Mucosa of descending colon (tissue), 3 donors: ENCODE measurements around the gene TRIM73. TPM values are rescaled to one million over a fixed set of nuclear protein-coding genes. Genes with fewer than 3 reads are reported as not detected.
"Not testable (repeated sequence)": the region's sequence is repeated elsewhere in the genome, so short reads cannot be mapped to it uniquely, and the experiment has no call there.

Experiments
- ATAC-seq: fragments of 200-7000 bp; cut with Tn5 transposase; one replicate; pipeline ENCODE4 v1.9.1; 2020; ENCODE audit warnings: mild to moderate bottlenecking, moderate library complexity
- DNase-seq, 3 donors: peaks; one replicate each; pipeline ENCODE4 v3.0.0-alpha.2; 2020
- H3K36me3 ChIP-seq: fragments of 200-600 bp; one replicate; pipeline ENCODE4 v1.8.0; 2021; ENCODE audit warnings: low read depth, mild to moderate bottlenecking
- H3K4me1 ChIP-seq: fragments of 200-600 bp; one replicate; pipeline ENCODE4 v1.8.0; 2021; ENCODE audit warnings: low read depth, mild to moderate bottlenecking
- H3K4me3 ChIP-seq: fragments of 200-600 bp; one replicate; pipeline ENCODE4 v1.8.0; 2021; ENCODE audit warnings: mild to moderate bottlenecking
- H3K9me3 ChIP-seq: fragments of 200-600 bp; one replicate; pipeline ENCODE4 v1.8.0; 2021; ENCODE audit warnings: mild to moderate bottlenecking
- intact Hi-C, 2 donors: fragments of 100-400 bp; cut with DNase I in 1 of 2; cut with micrococcal nuclease in 1 of 2; formaldehyde crosslinking; loops; one replicate each; pipeline versions ENCODE4 v1.11.0 to v1.11.1; 2022; cut with DNase I, micrococcal nuclease
- total RNA-seq, 3 donors: library from RNA; stranded (reverse); fragmentation: NEBNext Ultra II Directional in 2 of 3; extraction: Animal tissue kit (Norgen Biotek cat#: 25700) in 2 of 3; gene quantifications; one replicate each; pipeline versions ENCODE4 v1.2.1 to v1.2.4, GENCODE V29; 2021 to 2023
- donor health status: DM: no; HTN: no; CAD: no; lungs with moderate emphysema.
- donor health status: DM: no; HTN: no; CAD: no.
- donor health status: DM: no; HTN: yes; CAD: no.

TRIM73 gene
- total RNA-seq, 3 donors from 2014 or later: 3.2 to 5.7 (median 4.3) TPM

GRCh38 chr7:75404663-75405062, 9.2 kb downstream of the TRIM73 start:
- H3K9me3 ChIP-seq, intact Hi-C loops, H3K4me3 ChIP-seq, DNase-seq, ATAC-seq, H3K36me3 ChIP-seq, H3K4me1 ChIP-seq: not testable (repeated sequence)

- ATAC-seq: peak; percentile 98
- intact Hi-C loops, H3K4me1 ChIP-seq, H3K4me3 ChIP-seq, H3K36me3 ChIP-seq, H3K9me3 ChIP-seq: not testable (repeated sequence)
- DNase-seq: peak in 1 of 3 donors; percentile 44
These were observed 14.7 kb downstream of the TRIM73 start for GRCh38 chr7:75409880-75410822.

- H3K4me3 ChIP-seq, H3K9me3 ChIP-seq, H3K36me3 ChIP-seq, H3K4me1 ChIP-seq, DNase-seq, intact Hi-C loops: not testable (repeated sequence)
- peak; percentile 51 for ATAC-seq
These were observed 15.4 kb downstream of the TRIM73 start for GRCh38 chr7:75410823-75411173.

DNA sequence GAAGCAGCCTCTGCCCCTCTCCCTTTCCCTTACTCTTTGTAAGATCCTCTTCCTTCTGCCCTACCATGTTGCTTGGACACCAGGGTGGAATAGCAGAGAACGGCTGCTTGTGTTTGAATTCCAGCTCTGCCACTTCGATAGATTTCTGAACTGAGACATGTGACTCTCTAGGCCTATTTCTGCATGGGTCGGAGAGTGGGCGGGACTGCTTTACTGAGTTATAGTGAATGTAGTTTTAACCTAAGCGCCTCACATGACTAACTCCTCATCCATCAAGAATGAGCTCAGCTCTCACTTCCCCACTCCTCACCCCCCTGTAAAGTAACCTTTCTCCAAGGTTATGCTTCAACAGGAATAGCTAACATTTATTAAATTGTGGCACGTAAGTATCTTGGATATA, 18.8 kb downstream of the TRIM73 start:
- ATAC-seq, H3K4me1 ChIP-seq, H3K9me3 ChIP-seq, intact Hi-C loops, H3K36me3 ChIP-seq, DNase-seq, H3K4me3 ChIP-seq: not testable (repeated sequence)

- H3K4me3 ChIP-seq, H3K9me3 ChIP-seq, DNase-seq, H3K4me1 ChIP-seq, intact Hi-C loops, H3K36me3 ChIP-seq, ATAC-seq: not testable (repeated sequence)
These were observed 19.4 kb downstream of the TRIM73 start for GRCh38 chr7:75414708-75415427.

DNA sequence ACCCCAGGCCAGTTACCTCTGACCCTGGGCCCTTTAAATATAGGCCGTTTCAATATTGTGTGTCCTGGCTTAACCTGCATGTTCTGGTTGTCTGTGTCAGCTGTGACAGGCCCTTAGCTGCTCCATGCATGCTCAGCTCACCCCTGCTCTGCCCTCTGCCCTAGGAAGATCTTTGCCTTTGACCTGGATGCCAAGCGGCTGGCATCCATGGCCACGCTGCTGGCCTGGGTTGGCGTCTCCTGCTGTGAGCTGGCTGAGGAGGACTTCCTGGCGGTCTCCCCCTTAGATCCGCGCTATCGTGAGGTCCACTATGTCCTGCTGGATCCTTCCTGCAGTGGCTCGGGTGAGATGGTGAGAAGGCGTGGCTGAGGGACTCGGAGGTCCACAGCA, 20.0 kb downstream of the TRIM73 start:
- H3K4me3 ChIP-seq, ATAC-seq, H3K9me3 ChIP-seq, intact Hi-C loops, DNase-seq, H3K36me3 ChIP-seq, H3K4me1 ChIP-seq: not testable (repeated sequence)

DNA sequence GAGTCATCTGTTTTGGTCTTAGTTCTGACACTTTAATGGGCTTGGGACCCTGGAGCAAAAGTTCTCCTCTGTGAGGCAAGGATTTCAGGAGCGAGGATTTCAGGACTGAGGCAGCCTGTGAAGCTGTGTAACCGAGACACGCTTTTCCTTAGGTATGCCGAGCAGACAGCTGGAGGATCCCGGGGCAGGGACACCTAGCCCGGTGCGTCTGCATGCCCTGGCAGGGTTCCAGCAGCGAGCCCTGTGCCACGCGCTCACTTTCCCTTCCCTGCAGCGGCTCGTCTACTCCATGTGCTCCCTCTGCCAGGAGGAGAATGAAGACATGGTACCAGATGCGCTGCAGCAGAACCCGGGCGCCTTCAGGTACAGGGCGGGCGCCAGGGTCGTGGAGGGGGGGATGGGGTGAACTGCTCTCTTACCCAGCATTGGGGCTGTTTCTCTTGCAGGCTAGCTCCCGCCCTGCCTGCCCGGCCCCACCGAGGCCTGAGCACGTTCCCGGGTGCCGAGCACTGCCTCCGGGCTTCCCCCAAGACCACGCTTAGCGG, 20.5 kb downstream of the TRIM73 start:
- ATAC-seq, H3K36me3 ChIP-seq, intact Hi-C loops, H3K9me3 ChIP-seq, H3K4me3 ChIP-seq, H3K4me1 ChIP-seq, DNase-seq: not testable (repeated sequence)

DNA sequence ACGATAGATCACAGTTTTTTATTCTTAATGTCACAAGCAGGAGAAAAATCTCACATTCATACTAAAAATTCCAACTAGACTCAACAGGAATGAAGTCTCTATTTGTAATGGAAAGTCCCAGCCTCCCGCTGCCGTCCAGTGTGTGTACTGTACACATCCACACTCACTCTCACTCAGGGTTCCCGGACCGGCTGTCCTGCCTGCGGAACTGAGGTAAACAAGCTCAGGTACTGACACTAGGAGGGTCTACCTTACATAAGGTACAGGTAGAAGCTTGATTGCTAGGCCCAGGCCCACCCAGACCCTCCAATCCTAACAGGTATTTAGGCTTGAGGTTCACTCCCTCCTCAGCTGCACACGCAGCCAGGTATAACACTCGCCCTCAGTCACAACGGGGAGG, 21.4 kb downstream of the TRIM73 start:
- H3K4me1 ChIP-seq, H3K4me3 ChIP-seq, intact Hi-C loops, H3K36me3 ChIP-seq, H3K9me3 ChIP-seq, DNase-seq, ATAC-seq: not testable (repeated sequence)

- DNase-seq, H3K4me3 ChIP-seq, intact Hi-C loops, H3K4me1 ChIP-seq, H3K36me3 ChIP-seq, H3K9me3 ChIP-seq: not testable (repeated sequence)
- peak; percentile 72 for ATAC-seq
These were observed 22.9 kb downstream of the TRIM73 start for GRCh38 chr7:75418292-75418858.

DNA sequence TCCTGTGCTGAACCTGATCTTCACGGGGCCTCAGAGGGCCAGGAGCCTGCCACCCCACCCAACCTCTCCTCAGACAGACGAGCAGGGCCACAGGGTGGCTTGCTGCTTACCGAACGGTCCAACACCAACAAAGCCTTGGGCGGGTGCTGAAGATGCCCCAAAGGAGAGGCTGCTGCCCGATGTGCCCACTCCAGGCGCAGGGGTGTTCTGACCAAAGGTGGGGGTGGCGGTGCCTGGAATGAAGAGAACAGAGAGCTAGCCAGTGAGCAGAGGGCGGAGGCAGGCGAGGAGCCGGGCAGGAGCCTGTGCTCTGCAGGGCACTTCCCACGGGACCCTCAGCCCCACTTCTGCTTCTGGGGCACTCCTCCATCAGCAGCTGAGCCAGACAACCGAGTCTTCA, 23.8 kb downstream of the TRIM73 start:
- ATAC-seq, H3K36me3 ChIP-seq, DNase-seq, intact Hi-C loops, H3K4me3 ChIP-seq, H3K9me3 ChIP-seq, H3K4me1 ChIP-seq: not testable (repeated sequence)

DNA sequence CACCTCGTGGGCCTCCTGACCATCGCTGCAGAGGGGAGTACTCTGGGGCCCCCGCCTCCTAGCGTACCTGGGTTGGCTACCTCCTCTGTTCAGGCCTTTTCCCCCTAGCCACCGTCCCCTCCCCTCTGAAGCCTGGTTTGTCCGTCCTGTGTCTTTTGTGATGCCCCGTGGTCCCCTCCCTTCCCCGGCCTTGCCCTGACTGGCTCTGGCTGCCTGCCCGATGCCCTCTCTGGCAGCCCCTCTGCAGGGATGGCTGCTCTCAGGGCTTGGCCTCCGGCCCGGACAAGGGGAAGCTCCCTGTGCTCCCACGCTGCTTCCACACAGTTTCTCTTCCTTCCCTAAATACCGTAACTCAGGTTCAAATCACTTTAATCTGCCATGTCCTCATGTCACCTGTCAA, 24.3 kb downstream of the TRIM73 start:
- H3K4me3 ChIP-seq, intact Hi-C loops, H3K36me3 ChIP-seq, ATAC-seq, H3K4me1 ChIP-seq, DNase-seq, H3K9me3 ChIP-seq: not testable (repeated sequence)

- H3K9me3 ChIP-seq, DNase-seq, ATAC-seq, H3K4me1 ChIP-seq, intact Hi-C loops, H3K4me3 ChIP-seq, H3K36me3 ChIP-seq: not testable (repeated sequence)
These were observed 24.7 kb downstream of the TRIM73 start for GRCh38 chr7:75420152-75420551.

GRCh38 chr7:75421798-75422710, 26.6 kb downstream of the TRIM73 start:
- H3K36me3 ChIP-seq, ATAC-seq, H3K4me3 ChIP-seq, intact Hi-C loops, H3K9me3 ChIP-seq, DNase-seq, H3K4me1 ChIP-seq: not testable (repeated sequence)
